SK-N-SH treated with all-trans-retinoic acid at 6 μM for 48 hours (cell line): ENCODE data around the gene ABCB10.

ENCODE experiments used
- ATAC-seq: fragments of 200-7000 bp; cut with Tn5 transposase; 3 replicates; pipeline ENCODE4 v1.9.1; 2020; ENCODE audit warnings: mild to moderate bottlenecking, moderate library complexity
- ARNTL ChIP-seq: fragments of 450-650 bp; formaldehyde crosslinking; IDR thresholded peaks from 2 replicates; pipeline ENCODE4 v1.5.0; 2020; ENCODE audit warnings: low read depth, mild to moderate bottlenecking, moderate library complexity, borderline replicate concordance
- BACH2 ChIP-seq: fragments of 250-450 bp; sonication (Bioruptor Pico); IDR thresholded peaks from 2 replicates; pipeline ENCODE4 v1.9.0; 2021; ENCODE audit warnings: mild to moderate bottlenecking, borderline replicate concordance
- CREB5 ChIP-seq: fragments of 250-450 bp; sonication (Bioruptor Pico); IDR thresholded peaks from 2 replicates; pipeline ENCODE4 v1.5.1; 2020; ENCODE audit warnings: low read depth, mild to moderate bottlenecking, moderate library complexity
- CSDC2 ChIP-seq: fragments of 250-450 bp; sonication (Bioruptor Pico); IDR thresholded peaks from 2 replicates; pipeline ENCODE4 v1.5.0; 2020; ENCODE audit warnings: mild to moderate bottlenecking, moderate library complexity
- CSRNP3 ChIP-seq: fragments of 250-450 bp; sonication (Bioruptor Pico); IDR thresholded peaks from 2 replicates; pipeline ENCODE4 v1.5.1; 2021; ENCODE audit warnings: mild to moderate bottlenecking, moderate library complexity
- ESRRG ChIP-seq: fragments of 250-450 bp; sonication (Bioruptor Pico); IDR thresholded peaks from 2 replicates; pipeline ENCODE4 v1.6.1; 2021; ENCODE audit warnings: mild to moderate bottlenecking
- GLIS3 ChIP-seq: fragments of 250-450 bp; sonication (Bioruptor Pico); IDR thresholded peaks from 2 replicates; pipeline ENCODE4 v1.5.0; 2020; ENCODE audit warnings: mild to moderate bottlenecking, moderate library complexity
- ISL1 ChIP-seq: fragments of 250-450 bp; sonication (Bioruptor Pico); IDR thresholded peaks from 2 replicates; pipeline ENCODE4 v2.1.2; 2022; ENCODE audit warnings: mild to moderate bottlenecking, moderate library complexity
- OSR1 ChIP-seq: fragments of 250-450 bp; sonication (Bioruptor Pico); IDR thresholded peaks from 2 replicates; pipeline ENCODE4 v1.8.0; 2022; ENCODE audit warnings: moderate library complexity, mild to moderate bottlenecking, inconsistent platforms
- PATZ1 ChIP-seq: fragments of 250-450 bp; sonication (Bioruptor Pico); IDR thresholded peaks from 2 replicates; pipeline ENCODE4 v1.8.0; 2020; ENCODE audit warnings: mild to moderate bottlenecking, moderate library complexity, borderline replicate concordance
- POU6F1 ChIP-seq: fragments of 250-450 bp; sonication (Bioruptor Pico); IDR thresholded peaks from 2 replicates; pipeline ENCODE4 v1.8.0; 2021; ENCODE audit warnings: low read depth, mild to moderate bottlenecking, moderate library complexity, borderline replicate concordance
- PPARA ChIP-seq: fragments of 250-450 bp; sonication (Bioruptor Pico); IDR thresholded peaks from 2 replicates; pipeline ENCODE4 v1.5.0; 2020; ENCODE audit warnings: mild to moderate bottlenecking, borderline replicate concordance
- SNAI2 ChIP-seq: fragments of 250-450 bp; sonication (Bioruptor Pico); IDR thresholded peaks from 2 replicates; pipeline ENCODE4 v1.5.0; 2020; ENCODE audit warnings: mild to moderate bottlenecking, moderate library complexity
- TCF4 ChIP-seq: fragments of 250-450 bp; sonication (Bioruptor Pico); IDR thresholded peaks from 2 replicates; pipeline ENCODE4 v1.8.0; 2021; ENCODE audit warnings: mild to moderate bottlenecking, moderate library complexity, borderline replicate concordance
- TOX ChIP-seq: fragments of 250-450 bp; sonication (Bioruptor Pico); IDR thresholded peaks from 2 replicates; pipeline ENCODE4 v1.8.0; 2021; ENCODE audit warnings: mild to moderate bottlenecking, moderate library complexity, borderline replicate concordance
- TSHZ2 ChIP-seq: fragments of 250-450 bp; sonication (Bioruptor Pico); IDR thresholded peaks from 2 replicates; pipeline ENCODE4 v1.5.0; 2020; ENCODE audit warnings: mild to moderate bottlenecking, moderate library complexity
- ZC3H10 ChIP-seq: fragments of 250-450 bp; sonication (Bioruptor Pico); IDR thresholded peaks from 2 replicates; pipeline ENCODE4 v1.5.1; 2021; ENCODE audit warnings: mild to moderate bottlenecking, moderate library complexity
- ZFP3 ChIP-seq: fragments of 250-450 bp; sonication (Bioruptor Pico); IDR thresholded peaks from 2 replicates; pipeline ENCODE4 v1.5.0; 2020; ENCODE audit warnings: mild to moderate bottlenecking, moderate library complexity
- ZFP30 ChIP-seq: fragments of 450-650 bp; formaldehyde crosslinking; IDR thresholded peaks from 2 replicates; pipeline ENCODE4 v1.5.0; 2022; ENCODE audit warnings: mild to moderate bottlenecking, moderate library complexity
- ZNF565 ChIP-seq: fragments of 450-650 bp; formaldehyde crosslinking; conservative IDR thresholded peaks from 2 replicates; pipeline ENCODE4 v1.5.0; 2020; ENCODE audit warnings: low read depth, mild to moderate bottlenecking, moderate library complexity
- ZNF70 ChIP-seq: fragments of 450-650 bp; formaldehyde crosslinking; IDR thresholded peaks from 2 replicates; pipeline ENCODE4 v1.5.0; 2020; ENCODE audit warnings: mild to moderate bottlenecking, moderate library complexity
- ZNF8 ChIP-seq: fragments of 450-650 bp; formaldehyde crosslinking; IDR thresholded peaks from 2 replicates; pipeline ENCODE4 v1.5.0; 2020; ENCODE audit warnings: mild to moderate bottlenecking, moderate library complexity

Gene ABCB10

GRCh38 chr1:229547542-229547941 lies 11.0 kb downstream of the ABCB10 start (continued):
- TF ChIP-seq POU6F1 (CRISPR knock-in tag) (no peak), ESRRG (CRISPR knock-in tag) (no peak), TOX (no peak)

- TF ChIP-seq TCF4 (no peak), ZC3H10 (CRISPR knock-in tag) (no peak), ZNF565 (CRISPR knock-in tag) (no peak), ZFP30 (CRISPR knock-in tag) (no peak), POU6F1 (CRISPR knock-in tag) (no peak), ZNF8 (no peak), CSDC2 (CRISPR knock-in tag) (no peak), SNAI2 (CRISPR knock-in tag) (no peak), CSRNP3 (CRISPR knock-in tag) (no peak), ARNTL (CRISPR knock-in tag) (no peak), TOX (no peak), ZFP3 (CRISPR knock-in tag) (no peak)
- TF ChIP-seq, all 23 proteins: peak for 0
- no peak for ATAC-seq
Measured at GRCh38 chr1:229544587-229544986, 13.9 kb downstream of the ABCB10 start.

- ATAC-seq, result no peak
- TF ChIP-seq TOX, result no peak
- TF ChIP-seq TSHZ2 (CRISPR knock-in tag), result no peak
- TF ChIP-seq CSDC2 (CRISPR knock-in tag), result no peak
- TF ChIP-seq PPARA (CRISPR knock-in tag), result no peak
- no peak for TF ChIP-seq ZFP30 (CRISPR knock-in tag)
- no peak for TF ChIP-seq BACH2
- TF ChIP-seq ZFP3 (CRISPR knock-in tag), result no peak
- TF ChIP-seq ESRRG (CRISPR knock-in tag), result no peak
- TF ChIP-seq GLIS3, result no peak
- no peak for TF ChIP-seq ZC3H10 (CRISPR knock-in tag)
- no peak for TF ChIP-seq ZNF565 (CRISPR knock-in tag)
- TF ChIP-seq TCF4, result no peak
Measured at GRCh38 chr1:229539863-229540506, 18.5 kb downstream of the ABCB10 start.

- no peak for TF ChIP-seq GLIS3
- TF ChIP-seq ZFP30 (CRISPR knock-in tag), result no peak
- TF ChIP-seq TCF4, result no peak
- TF ChIP-seq CREB5 (CRISPR knock-in tag), result no peak
- TF ChIP-seq PPARA (CRISPR knock-in tag), result no peak
- TF ChIP-seq PATZ1, result no peak
- no peak for TF ChIP-seq ZNF8
- no peak for TF ChIP-seq ISL1 (CRISPR knock-in tag)
- TF ChIP-seq ZNF565 (CRISPR knock-in tag), result no peak
- no peak for TF ChIP-seq ZNF70 (CRISPR knock-in tag)
- no peak for TF ChIP-seq POU6F1 (CRISPR knock-in tag)
- TF ChIP-seq TOX, result no peak
- TF ChIP-seq BACH2, result no peak
- TF ChIP-seq ESRRG (CRISPR knock-in tag), result no peak
- no peak for TF ChIP-seq OSR1 (CRISPR knock-in tag)
- no peak; the same call in 2 of the 3 replicates for ATAC-seq
Measured at GRCh38 chr1:229538945-229539344, 19.6 kb downstream of the ABCB10 start.
